BLaER1 (cell line): ENCODE measurements around the gene NUDT13.
A peak's percentile ranks its signal among the peaks of the same experiment; 100 is the strongest.

Experiments
- H3K27ac ChIP-seq: shearing (Covaris generic); formaldehyde crosslinking; 2 replicates; pipeline ENCODE4 v1.8.1; 2022
- H3K27me3 ChIP-seq: shearing (Covaris generic); formaldehyde crosslinking; 2 replicates; pipeline ENCODE4 v1.8.1; 2022
- H3K36me3 ChIP-seq: shearing (Covaris generic); formaldehyde crosslinking; 2 replicates; pipeline ENCODE4 v1.8.1; 2022
- H3K4me1 ChIP-seq: shearing (Covaris generic); formaldehyde crosslinking; 2 replicates; pipeline ENCODE4 v1.8.1; 2022
- H3K4me2 ChIP-seq: shearing (Covaris generic); formaldehyde crosslinking; 2 replicates; pipeline ENCODE4 v1.8.1; 2022
- H3K4me3 ChIP-seq: shearing (Covaris generic); formaldehyde crosslinking; 2 replicates; pipeline ENCODE4 v1.8.1; 2022
- H3K9ac ChIP-seq: shearing (Covaris generic); formaldehyde crosslinking; 2 replicates; pipeline ENCODE4 v1.8.1; 2022
- H3K9me3 ChIP-seq: shearing (Covaris generic); formaldehyde crosslinking; 2 replicates; pipeline ENCODE4 v1.8.1; 2022
- H4K20me1 ChIP-seq: shearing (Covaris generic); formaldehyde crosslinking; 2 replicates; pipeline ENCODE4 v1.8.1; 2022
- Cebpa-rat ChIP-seq: shearing (Covaris generic); IDR thresholded peaks from 2 replicates; pipeline ENCODE4 v1.8.1; 2022

Gene NUDT13

GRCh38 chr10:73110345-73110849, at the start of gene NUDT13:
Gene NUDT13, plus strand, starts transcription at chr10:73110455. Its CDS starts 3,911 bp downstream, at chr10:73114366.
- peak within 1 kb of the TSS; percentile 81 for H3K9ac ChIP-seq
- no peak for TF ChIP-seq Cebpa-rat
- no peaks in the 10 kb centered on the region for H4K20me1 ChIP-seq
- peak within 1 kb of the TSS; percentile 85 for H3K4me2 ChIP-seq
- no peaks in the 10 kb centered on the region for H3K27me3 ChIP-seq
- peaks cover 24% of the 10 kb centered on the region for H3K4me1 ChIP-seq
- peaks cover 13% of the 10 kb centered on the region for H3K9me3 ChIP-seq
- H3K4me3 ChIP-seq = peak within 1 kb of the TSS; percentile 66
- peak within 1 kb of the TSS; percentile 76 for H3K27ac ChIP-seq
- peaks cover 18% of the 10 kb centered on the region for H3K36me3 ChIP-seq

- Histone ChIP-seq H3K27me3 (no peaks in the 10 kb centered on the region), H4K20me1 (peaks cover 25% of the 10 kb centered on the region), H3K9me3 (no peaks in the 10 kb centered on the region), H3K36me3 (peaks cover 90% of the 10 kb centered on the region), H3K4me1 (no peaks in the 10 kb centered on the region), H3K27ac (no peak overlapping the region), H3K4me3 (no peak overlapping the region), H3K9ac (no peak overlapping the region), H3K4me2 (no peak overlapping the region)
- TF ChIP-seq Cebpa-rat = no peak
Observed at GRCh38 chr10:73060738-73061635, 49.3 kb upstream of the NUDT13 start.

DNA sequence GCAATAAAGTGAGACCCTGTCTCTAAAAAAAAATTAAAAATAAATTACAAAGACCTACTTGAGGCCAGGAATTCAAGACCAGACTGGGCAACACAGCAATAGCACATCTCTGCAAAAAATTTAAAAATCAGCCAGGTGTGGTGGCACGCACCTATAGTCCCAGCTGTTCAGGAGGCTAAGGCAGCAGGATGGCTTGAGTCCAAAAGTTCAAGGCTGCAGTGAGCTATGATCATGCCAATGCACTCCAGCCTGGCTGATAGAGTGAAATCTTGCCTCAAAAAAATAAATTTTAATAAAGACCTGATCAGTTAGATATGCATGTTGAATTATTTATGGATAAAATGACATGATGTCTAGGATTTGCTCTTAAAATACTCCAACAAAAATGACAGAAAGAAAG, 48.5 kb upstream of the NUDT13 start:
- TF ChIP-seq Cebpa-rat = no peak
- Histone ChIP-seq H4K20me1 (peaks cover 33% of the 10 kb centered on the region), H3K36me3 (peaks cover 90% of the 10 kb centered on the region), H3K27me3 (no peaks in the 10 kb centered on the region), H3K4me3 (no peak overlapping the region), H3K9ac (no peak overlapping the region), H3K9me3 (no peaks in the 10 kb centered on the region), H3K27ac (no peak overlapping the region), H3K4me1 (no peaks in the 10 kb centered on the region), H3K4me2 (no peak overlapping the region)

DNA sequence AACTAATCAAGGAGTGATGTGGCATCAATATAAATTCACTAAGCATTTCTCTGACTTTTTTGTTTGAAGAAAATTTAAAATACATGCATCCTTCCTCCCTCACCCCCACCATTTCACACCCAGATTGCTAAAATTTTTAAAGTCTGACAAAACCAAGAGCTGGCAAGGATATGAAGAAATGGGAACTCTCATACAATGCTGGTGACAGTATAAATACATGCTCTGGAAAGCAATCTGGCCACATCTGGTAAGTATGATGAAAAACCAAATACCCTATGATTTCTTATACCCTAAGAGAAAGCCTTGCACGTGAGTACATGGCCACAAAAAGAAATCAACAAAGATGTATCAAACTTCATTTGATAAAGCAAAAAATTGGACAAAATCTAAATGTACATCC, 44.8 kb upstream of the NUDT13 start:
- H3K4me1 ChIP-seq = no peaks in the 10 kb centered on the region
- H3K9ac ChIP-seq = no peak overlapping the region
- no peak for TF ChIP-seq Cebpa-rat
- no peaks in the 10 kb centered on the region for H3K9me3 ChIP-seq
- H3K4me2 ChIP-seq = no peak overlapping the region
- H3K4me3 ChIP-seq = no peak overlapping the region
- no peak overlapping the region for H3K27ac ChIP-seq
- peaks cover 91% of the 10 kb centered on the region for H3K36me3 ChIP-seq
- H3K27me3 ChIP-seq = no peaks in the 10 kb centered on the region
- H4K20me1 ChIP-seq = peaks cover 39% of the 10 kb centered on the region

DNA sequence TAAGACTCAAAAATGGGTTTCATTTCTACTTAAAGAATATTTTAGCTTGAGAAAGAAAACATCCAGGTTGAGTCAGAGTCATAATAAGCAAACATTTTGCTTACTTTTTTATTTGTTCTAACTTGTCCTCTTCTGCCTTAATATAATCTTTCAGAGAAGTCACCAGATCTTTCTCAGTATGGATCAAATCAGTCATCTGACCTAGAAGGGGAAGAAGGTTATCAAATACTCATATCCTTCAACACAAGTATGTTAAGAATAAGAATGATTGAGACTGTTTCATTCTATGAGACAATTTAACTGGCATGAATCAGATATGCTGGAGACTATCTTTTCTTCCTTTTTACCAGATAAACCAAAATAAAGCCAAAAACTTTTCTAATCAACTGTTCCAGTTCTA, 36.6 kb upstream of the NUDT13 start:
- Histone ChIP-seq H3K36me3 (peaks cover 74% of the 10 kb centered on the region), H3K27me3 (no peaks in the 10 kb centered on the region), H3K4me1 (peaks cover 6% of the 10 kb centered on the region; the same call in 1 of the 2 replicates), H3K9ac (no peak overlapping the region), H4K20me1 (peaks cover 56% of the 10 kb centered on the region), H3K4me2 (no peak overlapping the region), H3K4me3 (no peak overlapping the region), H3K27ac (no peak overlapping the region), H3K9me3 (no peaks in the 10 kb centered on the region)
- no peak for TF ChIP-seq Cebpa-rat

DNA sequence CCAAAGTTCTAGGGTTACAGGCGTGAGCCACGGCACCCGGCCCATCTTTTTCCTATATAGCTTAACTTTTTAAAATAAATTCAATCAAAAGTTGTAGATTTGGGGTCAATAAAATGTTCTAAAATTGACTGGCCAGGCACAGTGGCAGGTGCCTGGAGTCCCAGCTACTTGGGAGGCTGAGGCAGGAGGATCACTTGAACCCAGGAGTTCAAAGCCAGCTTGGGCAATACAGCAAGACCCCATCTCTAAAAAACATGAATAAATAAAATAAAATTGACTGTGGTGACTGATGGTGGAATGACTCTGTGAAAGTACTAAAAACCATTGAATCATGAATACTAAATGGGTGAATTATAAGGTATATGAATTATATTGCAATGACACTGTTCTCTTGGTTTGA, 34.4 kb upstream of the NUDT13 start:
- H3K27ac ChIP-seq = no peak overlapping the region
- H3K4me3 ChIP-seq = no peak overlapping the region
- H3K27me3 ChIP-seq = no peaks in the 10 kb centered on the region
- no peak overlapping the region for H3K4me2 ChIP-seq
- TF ChIP-seq Cebpa-rat = no peak
- H3K9me3 ChIP-seq = no peaks in the 10 kb centered on the region
- no peak overlapping the region for H3K9ac ChIP-seq
- H4K20me1 ChIP-seq = peaks cover 64% of the 10 kb centered on the region
- H3K36me3 ChIP-seq = peaks cover 73% of the 10 kb centered on the region
- peaks cover 6% of the 10 kb centered on the region; the same call in 1 of the 2 replicates for H3K4me1 ChIP-seq

- no peaks in the 10 kb centered on the region for H3K27me3 ChIP-seq
- no peaks in the 10 kb centered on the region for H3K9me3 ChIP-seq
- H4K20me1 ChIP-seq = peaks cover 61% of the 10 kb centered on the region
- H3K27ac ChIP-seq = 0 out of 2 replicates have a peak overlapping the region, but pooled peaks have one; percentile 28
- peaks cover 6% of the 10 kb centered on the region; the same call in 1 of the 2 replicates for H3K4me1 ChIP-seq
- H3K4me2 ChIP-seq = no peak overlapping the region
- no peak for TF ChIP-seq Cebpa-rat
- no peak overlapping the region for H3K4me3 ChIP-seq
- H3K9ac ChIP-seq = no peak overlapping the region
- peaks cover 69% of the 10 kb centered on the region for H3K36me3 ChIP-seq
Observed at GRCh38 chr10:73076360-73077183, 33.7 kb upstream of the NUDT13 start.

- no peaks in the 10 kb centered on the region for H3K27me3 ChIP-seq
- peaks cover 57% of the 10 kb centered on the region for H3K36me3 ChIP-seq
- no peaks in the 10 kb centered on the region for H3K9me3 ChIP-seq
- peaks cover 84% of the 10 kb centered on the region for H4K20me1 ChIP-seq
- H3K27ac ChIP-seq = no peak overlapping the region
- peaks cover 6% of the 10 kb centered on the region; the same call in 1 of the 2 replicates for H3K4me1 ChIP-seq
- TF ChIP-seq Cebpa-rat = no peak
- H3K4me2 ChIP-seq = no peak overlapping the region
- H3K9ac ChIP-seq = no peak overlapping the region
- H3K4me3 ChIP-seq = no peak overlapping the region
Observed at GRCh38 chr10:73079779-73080541, 30.3 kb upstream of the NUDT13 start.

DNA sequence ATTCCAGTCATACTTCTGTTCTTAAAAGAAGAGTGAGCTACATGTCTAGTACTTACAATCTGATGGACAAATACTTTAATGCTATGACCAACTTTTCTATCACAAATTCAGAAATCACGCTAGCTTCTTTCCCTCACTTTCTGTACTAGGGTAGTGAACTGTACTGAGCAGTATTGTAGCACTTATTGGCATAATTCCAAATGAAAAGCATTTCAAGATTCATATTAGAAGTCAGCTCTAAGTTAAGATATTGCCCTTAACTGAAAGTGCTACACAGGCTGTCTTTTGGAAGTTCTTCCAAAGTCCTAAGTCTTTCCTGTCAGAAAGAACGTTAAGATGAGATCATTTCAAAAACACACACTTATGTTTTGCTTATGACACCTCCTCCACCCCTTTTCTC, 27.0 kb upstream of the NUDT13 start:
- Histone ChIP-seq H3K27me3 (no peaks in the 10 kb centered on the region), H3K36me3 (peaks cover 56% of the 10 kb centered on the region), H4K20me1 (peaks cover 83% of the 10 kb centered on the region), H3K4me1 (no peaks in the 10 kb centered on the region), H3K27ac (no peak overlapping the region), H3K4me2 (no peak overlapping the region), H3K4me3 (no peak overlapping the region), H3K9me3 (no peaks in the 10 kb centered on the region), H3K9ac (no peak overlapping the region)
- TF ChIP-seq Cebpa-rat = no peak
